H9 (cell line): ENCODE data around the gene MMP14. TPM values are rescaled to one million over a fixed set of nuclear protein-coding genes. Genes with fewer than 3 reads are reported as not detected.

Experiments
- DNase-seq: peaks from one replicate; pipeline ENCODE4 v3.0.0-alpha.2; 2017
- H2AFZ ChIP-seq: one replicate; pipeline ENCODE4 v1.6.1; 2013; ENCODE audit warnings: mild to moderate bottlenecking, low read length, control low read depth, moderate library complexity
- H2AK5ac ChIP-seq: 2 replicates; pipeline ENCODE4 v1.6.1; 2013; ENCODE audit warnings: low read length, control low read depth, mixed read lengths; ENCODE audit not compliant: insufficient read length
- H2BK120ac ChIP-seq: one replicate; pipeline ENCODE4 v1.6.1; 2013; ENCODE audit warnings: low read depth, mild to moderate bottlenecking, low read length, control low read depth, inconsistent platforms; ENCODE audit not compliant: poor library complexity, severe bottlenecking
- H2BK12ac ChIP-seq: 2 replicates; pipeline ENCODE4 v1.6.1; 2013; ENCODE audit warnings: low read length, control low read depth, mixed read lengths, low read depth; ENCODE audit not compliant: insufficient read length
- H2BK15ac ChIP-seq: 2 replicates; pipeline ENCODE4 v1.6.1; 2013; ENCODE audit warnings: low read depth, low read length, control low read depth
- H2BK20ac ChIP-seq: one replicate; pipeline ENCODE4 v1.6.1; 2013; ENCODE audit warnings: low read depth, mild to moderate bottlenecking, low read length, control low read depth, inconsistent platforms; ENCODE audit not compliant: poor library complexity, severe bottlenecking
- H2BK5ac ChIP-seq: 2 replicates; pipeline ENCODE4 v1.6.1; 2013; ENCODE audit warnings: low read length, control low read depth, mixed read lengths; ENCODE audit not compliant: insufficient read length
- H3K14ac ChIP-seq: 2 replicates; pipeline ENCODE4 v1.6.1; 2013; ENCODE audit warnings: low read length, control low read depth; ENCODE audit not compliant: insufficient read depth
- H3K18ac ChIP-seq: 2 replicates; pipeline ENCODE4 v1.6.1; 2013; ENCODE audit warnings: low read depth, mild to moderate bottlenecking, mixed read lengths, low read length, control low read depth; ENCODE audit not compliant: insufficient read length
- H3K23ac ChIP-seq: 2 replicates; pipeline ENCODE4 v1.6.1; 2013; ENCODE audit warnings: low read length, control low read depth, mixed read lengths, low read depth; ENCODE audit not compliant: insufficient read length
- H3K23me2 ChIP-seq: 2 replicates; pipeline ENCODE4 v1.6.1; 2013; ENCODE audit warnings: low read depth, mild to moderate bottlenecking, mixed read lengths, low read length, control low read depth; ENCODE audit not compliant: insufficient read length, poor library complexity, severe bottlenecking
- H3K27ac ChIP-seq: 2 replicates; pipeline ENCODE4 v1.5.1; 2013; ENCODE audit warnings: low read length, control low read depth, mixed read lengths, low read depth; ENCODE audit not compliant: insufficient read length
- H3K27me3 ChIP-seq: 2 replicates; pipeline ENCODE4 v1.6.1; 2013; ENCODE audit warnings: low read length, control low read depth, inconsistent platforms; ENCODE audit not compliant: insufficient read depth
- H3K4ac ChIP-seq: 2 replicates; pipeline ENCODE4 v1.6.1; 2013; ENCODE audit warnings: low read depth, mild to moderate bottlenecking, control low read depth, inconsistent platforms, low read length, moderate library complexity
- H3K4me1 ChIP-seq: 2 replicates; pipeline ENCODE4 v1.6.1; 2013; ENCODE audit warnings: low read length, control low read depth, inconsistent platforms; ENCODE audit not compliant: insufficient read depth
- H3K4me2 ChIP-seq: 2 replicates; pipeline ENCODE4 v1.6.1; 2013; ENCODE audit warnings: low read length, control low read depth, mixed read lengths; ENCODE audit not compliant: insufficient read length, insufficient read depth
- H3K56ac ChIP-seq: 2 replicates; pipeline ENCODE4 v1.6.1; 2013; ENCODE audit warnings: low read depth, mild to moderate bottlenecking, mixed read lengths, low read length, control low read depth; ENCODE audit not compliant: insufficient read length
- H3K79me1 ChIP-seq: 2 replicates; pipeline ENCODE4 v1.6.1; 2013; ENCODE audit warnings: low read depth, mild to moderate bottlenecking, moderate library complexity, low read length, control low read depth, inconsistent platforms; ENCODE audit not compliant: insufficient read depth, poor library complexity, severe bottlenecking
- H3K79me2 ChIP-seq: 2 replicates; pipeline ENCODE4 v1.6.1; 2013; ENCODE audit warnings: low read length, control low read depth, inconsistent platforms; ENCODE audit not compliant: insufficient read depth
- H3K9ac ChIP-seq: 2 replicates; pipeline ENCODE4 v1.6.1; 2013; ENCODE audit warnings: low read length, control low read depth, mixed read lengths; ENCODE audit not compliant: insufficient read length; ENCODE audit errors: extremely low read depth
- H3K9me3 ChIP-seq: one replicate; pipeline ENCODE4 v1.6.1; 2013; ENCODE audit warnings: low read depth, low read length, inconsistent platforms; ENCODE audit not compliant: control insufficient read depth
- H3T11ph ChIP-seq: one replicate; pipeline ENCODE4 v1.6.1; 2013; ENCODE audit warnings: mild to moderate bottlenecking, low read length, control low read depth, inconsistent platforms
- H4K20me1 ChIP-seq: one replicate; pipeline ENCODE4 v1.6.1; 2013; ENCODE audit not compliant: control insufficient read depth, insufficient read length, insufficient read depth
- H4K5ac ChIP-seq: 2 replicates; pipeline ENCODE4 v1.6.1; 2013; ENCODE audit warnings: low read depth, mild to moderate bottlenecking, mixed read lengths, low read length, control low read depth; ENCODE audit not compliant: insufficient read length
- H4K8ac ChIP-seq: replicated peaks from 2 replicates; pipeline ENCODE4 v1.6.1; 2013; ENCODE audit warnings: low read length, control low read depth, mixed read lengths, low read depth; ENCODE audit not compliant: insufficient read length
- H4K91ac ChIP-seq: 2 replicates; pipeline ENCODE4 v1.6.1; 2013; ENCODE audit warnings: low read depth, mild to moderate bottlenecking, moderate library complexity, mixed read lengths, low read length, control low read depth; ENCODE audit not compliant: insufficient read length
- H3K27ac Mint-ChIP-seq, 3 experiments: 2 replicates in 2 of 3; 3 replicates in 1 of 3; pipeline ENCODE4 v1.8.0; 2020 to 2021; ENCODE audit warnings: mixed read lengths in 3 of 3, mild to moderate bottlenecking in 1 of 3, moderate library complexity in 1 of 3
- H3K27me3 Mint-ChIP-seq: 2 replicates; pipeline ENCODE4 v1.8.0; 2021; ENCODE audit warnings: low read depth, mild to moderate bottlenecking, moderate library complexity, mixed read lengths
- H3K36me3 Mint-ChIP-seq, 3 experiments: 2 replicates in 2 of 3; 3 replicates in 1 of 3; pipeline ENCODE4 v1.8.0; 2020 to 2021; ENCODE audit warnings: low read depth in 3 of 3, mixed read lengths in 3 of 3; ENCODE audit not compliant: insufficient read depth in 1 of 3
- H3K4me1 Mint-ChIP-seq, 2 experiments: 2 replicates each; pipeline ENCODE4 v1.8.0; 2020; ENCODE audit warnings: mixed read lengths in 2 of 2
- H3K4me3 Mint-ChIP-seq, 2 experiments: 2 replicates in 1 of 2; 3 replicates in 1 of 2; pipeline ENCODE4 v1.8.0; 2020 to 2021; ENCODE audit warnings: mild to moderate bottlenecking in 2 of 2, mixed read lengths in 2 of 2, moderate library complexity in 1 of 2
- H3K9me3 Mint-ChIP-seq, 2 experiments: 2 replicates in 1 of 2; 3 replicates in 1 of 2; pipeline ENCODE4 v1.8.0; 2020; ENCODE audit warnings: mild to moderate bottlenecking in 2 of 2, mixed read lengths in 2 of 2, moderate library complexity in 1 of 2
- WGBS: extraction: QIAGEN DNeasy Blood & Tissue Kit; methylation state at CpG from one replicate; pipeline ENCODE4 v1.1.7; 2013; ENCODE audit warnings: missing lambda C conversion rate, low lambda C conversion rate, mixed read lengths; ENCODE audit not compliant: insufficient read length; ENCODE audit errors: extremely low coverage; 5-methylcytosine and 5-hydroxymethylcytosine counted together
- total RNA-seq: library from RNA; stranded (reverse); gene quantifications from 2 replicates; pipeline ENCODE4 v1.2.1, GENCODE V29; 2021
- TF ChIP-seq, protein P1 (sequence below): fragments of 200-600 bp; sonication (generic); conservative IDR thresholded peaks from 3 replicates; pipeline ENCODE4 v1.8.0; 2021; ENCODE audit warnings: antibody characterized with exemption, mild to moderate bottlenecking

Gene MMP14
- total RNA-seq, 1 experiment from 2014 or later: 56.5 TPM

DNA sequence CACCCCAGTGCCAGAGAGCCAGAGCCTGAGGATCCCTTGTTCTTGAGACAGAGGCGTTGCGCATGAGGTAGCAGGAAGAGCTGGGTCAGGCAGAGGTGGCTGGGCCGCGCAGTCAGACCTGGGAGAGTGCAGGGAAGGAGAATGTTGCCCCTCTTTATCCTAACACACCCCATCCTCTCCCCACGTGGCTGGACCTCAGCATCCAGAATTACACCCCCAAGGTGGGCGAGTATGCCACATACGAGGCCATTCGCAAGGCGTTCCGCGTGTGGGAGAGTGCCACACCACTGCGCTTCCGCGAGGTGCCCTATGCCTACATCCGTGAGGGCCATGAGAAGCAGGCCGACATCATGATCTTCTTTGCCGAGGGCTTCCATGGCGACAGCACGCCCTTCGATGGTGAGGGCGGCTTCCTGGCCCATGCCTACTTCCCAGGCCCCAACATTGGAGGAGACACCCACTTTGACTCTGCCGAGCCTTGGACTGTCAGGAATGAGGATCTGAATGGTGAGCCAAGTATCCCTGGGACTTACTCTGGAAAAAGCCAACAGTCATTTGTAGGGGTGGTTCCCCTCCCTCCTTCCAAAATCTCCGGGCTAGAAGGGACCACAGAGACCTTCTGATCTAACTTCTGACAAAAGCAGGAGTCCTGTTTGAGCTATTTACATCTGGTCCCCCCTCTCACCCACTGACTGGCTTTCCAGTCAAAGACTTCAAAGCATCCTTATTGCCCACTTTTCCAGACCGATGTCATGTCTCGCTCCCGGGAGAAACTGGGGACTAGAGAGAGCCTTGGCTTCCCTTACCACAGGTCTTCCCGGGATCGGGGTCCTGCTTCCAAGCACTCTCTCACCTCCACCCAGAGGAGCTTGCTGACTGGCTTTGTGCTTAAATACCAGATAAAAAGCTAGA lies 6.1 kb downstream of the MMP14 start:
- Histone ChIP-seq H4K8ac (no peak overlapping the region), H3K23ac (no peak overlapping the region), H3K9me3 (no peaks in the 10 kb centered on the region), H3K4ac (no peak overlapping the region), H3T11ph (no peak overlapping the region), H3K56ac (no peak overlapping the region), H3K79me1 (no peaks in the 10 kb centered on the region), H4K91ac (no peak overlapping the region), H3K14ac (no peak overlapping the region), H3K79me2 (no peaks in the 10 kb centered on the region; the same call in 1 of the 2 replicates), H2BK15ac (no peak overlapping the region), H2BK12ac (no peak overlapping the region), H3K27ac (no peak overlapping the region), H3K27me3 (no peaks in the 10 kb centered on the region), H3K4me2 (no peak overlapping the region), H3K23me2 (no peaks in the 10 kb centered on the region), H2AFZ (no peak overlapping the region), H3K9ac (no peak overlapping the region), H3K4me1 (peaks cover 9% of the 10 kb centered on the region; the same call in 1 of the 2 replicates), H2AK5ac (no peak overlapping the region), H3K18ac (no peak overlapping the region), H2BK5ac (no peak overlapping the region), H4K20me1 (no peaks in the 10 kb centered on the region), H4K5ac (no peak overlapping the region), H2BK20ac (no peak overlapping the region), H2BK120ac (no peak overlapping the region)
- no CpG with 5 or more reads among the region's 28 CpGs for WGBS
- H3K27ac Mint-ChIP-seq: peak overlapping the region in 2 of 3 experiments; percentile 34 to 72; a peak in 1 of 7 replicates
- no peak overlapping the region for H3K4me3 Mint-ChIP-seq
- peaks cover 17 to 61% (median 50%) of the 10 kb centered on the region in 3 experiments for H3K36me3 Mint-ChIP-seq
- no peaks in the 10 kb centered on the region for H3K9me3 Mint-ChIP-seq
- no peak for DNase-seq
- H3K4me1 Mint-ChIP-seq: peaks cover 21 to 25% of the 10 kb centered on the region in 2 experiments
- TF ChIP-seq, protein P1, sequence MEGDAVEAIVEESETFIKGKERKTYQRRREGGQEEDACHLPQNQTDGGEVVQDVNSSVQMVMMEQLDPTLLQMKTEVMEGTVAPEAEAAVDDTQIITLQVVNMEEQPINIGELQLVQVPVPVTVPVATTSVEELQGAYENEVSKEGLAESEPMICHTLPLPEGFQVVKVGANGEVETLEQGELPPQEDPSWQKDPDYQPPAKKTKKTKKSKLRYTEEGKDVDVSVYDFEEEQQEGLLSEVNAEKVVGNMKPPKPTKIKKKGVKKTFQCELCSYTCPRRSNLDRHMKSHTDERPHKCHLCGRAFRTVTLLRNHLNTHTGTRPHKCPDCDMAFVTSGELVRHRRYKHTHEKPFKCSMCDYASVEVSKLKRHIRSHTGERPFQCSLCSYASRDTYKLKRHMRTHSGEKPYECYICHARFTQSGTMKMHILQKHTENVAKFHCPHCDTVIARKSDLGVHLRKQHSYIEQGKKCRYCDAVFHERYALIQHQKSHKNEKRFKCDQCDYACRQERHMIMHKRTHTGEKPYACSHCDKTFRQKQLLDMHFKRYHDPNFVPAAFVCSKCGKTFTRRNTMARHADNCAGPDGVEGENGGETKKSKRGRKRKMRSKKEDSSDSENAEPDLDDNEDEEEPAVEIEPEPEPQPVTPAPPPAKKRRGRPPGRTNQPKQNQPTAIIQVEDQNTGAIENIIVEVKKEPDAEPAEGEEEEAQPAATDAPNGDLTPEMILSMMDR: no peak
- H3K27me3 Mint-ChIP-seq: no peaks in the 10 kb centered on the region
